Neutrophil (primary cell): ENCODE results near the gene TRPC6.

Source experiments
- H3K27ac ChIP-seq: fragments of 200-600 bp; sonication (generic); 2 replicates; pipeline ENCODE4 v1.5.1; 2016; ENCODE audit warnings: mild to moderate bottlenecking, moderate library complexity
- H3K27me3 ChIP-seq: fragments of 200-600 bp; sonication (generic); 2 replicates; pipeline ENCODE4 v1.6.0; 2016; ENCODE audit warnings: mild to moderate bottlenecking
- H3K36me3 ChIP-seq: fragments of 200-600 bp; sonication (generic); 2 replicates; pipeline ENCODE4 v1.5.1; 2017
- H3K4me1 ChIP-seq, 2 experiments: fragments of 200-600 bp in 1 of 2; sonication (generic) in 1 of 2; 1 replicate in 1 of 2; 2 replicates in 1 of 2; pipeline versions ENCODE4 v1.5.1 to v1.6.1; 2013 to 2016; ENCODE audit warnings: low read depth in 1 of 2, low read length in 1 of 2, mild to moderate bottlenecking in 1 of 2, moderate library complexity in 1 of 2; ENCODE audit not compliant: control insufficient read depth in 1 of 2, insufficient read depth in 1 of 2
- H3K4me3 ChIP-seq, 2 experiments: fragments of 200-600 bp in 1 of 2; sonication (generic) in 1 of 2; 1 replicate in 1 of 2; 2 replicates in 1 of 2; pipeline ENCODE4 v1.5.1; 2013 to 2016; ENCODE audit warnings: low read depth in 1 of 2, low read length in 1 of 2, mild to moderate bottlenecking in 1 of 2, moderate library complexity in 1 of 2
- H3K9me3 ChIP-seq: fragments of 200-600 bp; sonication (generic); 2 replicates; pipeline ENCODE4 v1.5.1; 2016
- CTCF ChIP-seq: fragments of 200-600 bp; sonication (generic); IDR thresholded peaks from 2 replicates; pipeline ENCODE4 v1.5.1; 2016; ENCODE audit warnings: antibody characterized with exemption

TRPC6 gene

GRCh38 chr11:101577461-101577860 is 6.3 kb downstream of the TRPC6 start:
- no peak for TF ChIP-seq CTCF
- no peak overlapping the region for H3K4me3 ChIP-seq
- H3K27ac ChIP-seq = no peak overlapping the region
- no peaks in the 10 kb centered on the region for H3K36me3 ChIP-seq
- H3K27me3 ChIP-seq = peaks cover 16% of the 10 kb centered on the region
- H3K4me1 ChIP-seq = no peaks in the 10 kb centered on the region
- H3K9me3 ChIP-seq = no peaks in the 10 kb centered on the region

GRCh38 chr11:101576456-101576855 is 7.4 kb downstream of the TRPC6 start:
- no peak for TF ChIP-seq CTCF
- Histone ChIP-seq H3K36me3 (no peaks in the 10 kb centered on the region), H3K27ac (no peak overlapping the region), H3K4me3 (no peak overlapping the region), H3K27me3 (peaks cover 6% of the 10 kb centered on the region), H3K9me3 (no peaks in the 10 kb centered on the region), H3K4me1 (no peaks in the 10 kb centered on the region)

DNA sequence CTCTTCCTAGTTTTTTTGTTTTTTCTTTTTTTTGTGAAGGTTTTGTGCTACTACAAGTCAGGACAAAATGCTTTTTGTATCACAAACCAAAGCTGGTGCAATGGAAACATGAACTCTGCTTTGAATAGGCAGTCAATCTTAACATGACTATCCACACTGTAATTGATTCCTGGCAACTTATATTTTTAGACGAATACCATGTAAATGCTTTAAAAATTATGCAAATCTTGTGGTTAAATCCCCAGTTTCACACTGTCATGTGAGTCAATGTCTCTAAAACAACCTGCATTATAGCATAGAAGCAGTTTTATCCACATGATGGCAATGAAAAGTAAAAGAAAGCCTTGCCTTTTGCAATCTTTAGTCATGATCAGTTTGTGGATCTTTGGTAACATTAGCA is 8.9 kb downstream of the TRPC6 start:
- no peaks in the 10 kb centered on the region for H3K36me3 ChIP-seq
- no peaks in the 10 kb centered on the region for H3K9me3 ChIP-seq
- no peak overlapping the region for H3K4me3 ChIP-seq
- no peaks in the 10 kb centered on the region for H3K4me1 ChIP-seq
- H3K27ac ChIP-seq = no peak overlapping the region
- no peak for TF ChIP-seq CTCF
- no peaks in the 10 kb centered on the region for H3K27me3 ChIP-seq

DNA sequence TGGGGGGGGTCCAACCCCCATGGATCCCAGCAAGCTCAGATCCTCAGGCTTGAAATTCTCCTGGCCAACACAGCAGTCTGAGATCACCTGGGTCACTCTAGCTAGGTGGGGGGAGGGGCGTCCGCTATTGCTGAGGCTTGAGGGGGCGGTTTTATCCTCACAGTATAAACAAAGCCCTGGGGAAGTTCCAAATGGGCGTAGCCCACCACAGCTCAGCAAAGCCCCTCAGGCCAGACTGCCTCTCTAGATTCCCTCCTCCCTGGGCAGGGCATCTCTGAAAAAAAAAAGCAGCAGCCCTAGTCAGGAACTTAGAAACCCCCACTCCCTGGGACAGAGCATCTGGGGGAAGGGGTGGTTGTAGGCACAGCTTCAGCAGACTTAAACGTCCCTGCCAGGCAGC is 16.7 kb downstream of the TRPC6 start:
- no peak for TF ChIP-seq CTCF

GRCh38 chr11:101566626-101567025 is 17.2 kb downstream of the TRPC6 start:
- no peak overlapping the region for H3K27ac ChIP-seq
- no peak for TF ChIP-seq CTCF
- no peaks in the 10 kb centered on the region for H3K9me3 ChIP-seq
- H3K4me1 ChIP-seq = no peaks in the 10 kb centered on the region
- no peak overlapping the region for H3K4me3 ChIP-seq
- no peaks in the 10 kb centered on the region for H3K27me3 ChIP-seq
- H3K36me3 ChIP-seq = no peaks in the 10 kb centered on the region

More for the DNA sequence above, 16.7 kb downstream of the TRPC6 start:
- Histone ChIP-seq H3K27ac (no peak overlapping the region), H3K27me3 (no peaks in the 10 kb centered on the region), H3K9me3 (no peaks in the 10 kb centered on the region), H3K4me3 (no peak overlapping the region), H3K36me3 (no peaks in the 10 kb centered on the region), H3K4me1 (no peaks in the 10 kb centered on the region)

DNA sequence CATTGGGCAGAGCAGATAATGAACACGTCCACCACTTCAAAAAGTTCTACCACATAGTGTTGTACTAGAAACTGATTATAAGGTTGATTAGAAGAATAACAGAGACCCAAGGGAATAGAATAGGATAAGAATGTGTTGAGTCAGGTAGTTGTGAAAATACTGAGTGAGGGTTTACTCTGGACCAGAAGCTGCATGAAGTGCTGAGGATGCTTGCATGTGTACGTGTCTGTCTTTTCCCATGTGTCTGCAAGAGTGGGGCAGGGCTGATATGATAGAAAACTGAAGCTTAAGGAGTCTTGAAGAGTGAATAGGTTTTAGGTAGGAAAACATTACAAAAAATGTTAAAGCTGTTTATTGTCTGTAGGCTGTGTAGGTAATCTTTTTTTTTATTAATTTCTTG is 20.6 kb downstream of the TRPC6 start:
- Histone ChIP-seq H3K4me3 (no peak overlapping the region), H3K27ac (no peak overlapping the region), H3K4me1 (no peaks in the 10 kb centered on the region), H3K9me3 (no peaks in the 10 kb centered on the region), H3K36me3 (no peaks in the 10 kb centered on the region), H3K27me3 (no peaks in the 10 kb centered on the region)
- TF ChIP-seq CTCF = no peak
